HCT116 (cell line): ENCODE results near the gene HOXC4. TPM values are rescaled to one million over a fixed set of nuclear protein-coding genes. Genes with fewer than 3 reads are reported as not detected.
"Not testable (repeated sequence)": the region's sequence is repeated elsewhere in the genome, so short reads cannot be mapped to it uniquely, and the experiment has no call there.

Experiments
- ATAC-seq: fragments of 200-7000 bp; cut with Tn5 transposase; 2 replicates; pipeline ENCODE4 v1.9.1; 2020; ENCODE audit warnings: mild to moderate bottlenecking, moderate library complexity
- BruUV-seq: library from RNA; stranded (reverse); fragments of 400-500 nt; replicated peaks from 2 replicates; lab custom pipeline; 2021; lab: Mats Ljungman, UMichigan
- CTCF ChIA-PET: fragments of 300-600 bp; sonication (Branson Sonifier 250); formaldehyde crosslinking; loops from one replicate; lab custom pipeline; 2021; ENCODE audit warnings: antibody characterized with exemption; lab: Charles Lee
- POLR2A ChIA-PET: fragments of 300-600, 350-600 bp; sonication (Branson Sonifier 250); formaldehyde crosslinking; loops from one replicate; lab custom pipeline; 2021; ENCODE audit warnings: antibody characterized with exemption; lab: Charles Lee
- RAD21 ChIA-PET, 2 experiments: fragments of 300-600 bp; sonication (Branson Sonifier 250); formaldehyde crosslinking; loops; one replicate each; lab custom pipeline; 2023; ENCODE audit warnings: low total read pairs in 2 of 2; ENCODE audit not compliant: uncharacterized antibody in 2 of 2, unreplicated experiment in 2 of 2, low non-redundant PET in 1 of 2; lab: Charles Lee
- DNase-seq: peaks from one replicate; pipeline ENCODE4 v3.0.0-alpha.2; 2010; ENCODE audit warnings: low read depth, low spot score
- H2AFZ ChIP-seq: fragments of 200-600 bp; shearing (Covaris generic), sonication (generic); 2 replicates; pipeline ENCODE4 v1.6.1; 2017; ENCODE audit warnings: low read depth, mixed run types, mixed read lengths, antibody characterized with exemption, low read length; ENCODE audit not compliant: poor library complexity, severe bottlenecking
- H3K27ac ChIP-seq: 2 replicates; pipeline ENCODE4 v1.5.1; 2012; ENCODE audit warnings: low read depth, low read length
- H3K27me3 ChIP-seq: fragments of 200-600 bp; sonication (generic); 2 replicates; pipeline ENCODE4 v1.6.1; 2016; ENCODE audit warnings: mixed run types, low read length, mixed read lengths; ENCODE audit not compliant: insufficient read depth
- H3K36me3 ChIP-seq, 2 experiments: fragments of 200-500 bp in 1 of 2; fragments of 200-600 bp in 1 of 2; sonication (Bioruptor generic) in 1 of 2; sonication (generic) in 1 of 2; 2 replicates each; pipeline versions ENCODE4 v1.5.1 to v1.6.1; 2014 to 2016; ENCODE audit warnings: low read length in 2 of 2, inconsistent platforms in 1 of 2, mixed read lengths in 1 of 2, mixed run types in 1 of 2; ENCODE audit not compliant: insufficient read depth in 2 of 2, control insufficient read depth in 1 of 2
- H3K4me1 ChIP-seq, 2 experiments: fragments of 200-600 bp in 1 of 2; sonication (generic) in 1 of 2; 2 replicates each; pipeline versions ENCODE4 v1.5.1 to v1.6.1; 2012 to 2017; ENCODE audit warnings: low read length in 2 of 2, inconsistent platforms in 1 of 2, mild to moderate bottlenecking in 1 of 2, mixed read lengths in 1 of 2, mixed run types in 1 of 2, moderate library complexity in 1 of 2; ENCODE audit not compliant: insufficient read depth in 2 of 2, control insufficient read depth in 1 of 2
- H3K4me2 ChIP-seq: fragments of 200-600 bp; sonication (generic); 2 replicates; pipeline ENCODE4 v1.6.1; 2017; ENCODE audit warnings: mixed run types, low read length, mixed read lengths
- H3K4me3 ChIP-seq, 2 experiments: fragments of 200-600 bp in 1 of 2; sonication (generic) in 1 of 2; replicated peaks in 1 of 2; 2 replicates each; pipeline ENCODE4 v1.5.1; 2011 to 2016; ENCODE audit warnings: low read length in 2 of 2, control low read depth in 1 of 2, low read depth in 1 of 2, mild to moderate bottlenecking in 1 of 2, mixed read lengths in 1 of 2, mixed run types in 1 of 2
- H3K79me2 ChIP-seq: fragments of 200-600 bp; sonication (generic); 2 replicates; pipeline ENCODE4 v1.6.1; 2017; ENCODE audit warnings: mild to moderate bottlenecking, mixed run types, low read length, moderate library complexity, mixed read lengths; ENCODE audit not compliant: insufficient read depth
- H3K9ac ChIP-seq: fragments of 200-600 bp; sonication (generic); 2 replicates; pipeline ENCODE4 v1.6.1; 2016; ENCODE audit warnings: low read length, mixed read lengths
- H3K9me2 ChIP-seq: fragments of 200-600 bp; sonication (generic), shearing (Covaris generic); 2 replicates; pipeline ENCODE4 v1.6.1; 2017; ENCODE audit warnings: mixed run types, mild to moderate bottlenecking, moderate library complexity; ENCODE audit not compliant: insufficient read depth
- H3K9me3 ChIP-seq, 2 experiments: fragments of 200-500 bp in 1 of 2; fragments of 200-600 bp in 1 of 2; sonication (Bioruptor generic) in 1 of 2; sonication (generic) in 1 of 2; 2 replicates each; pipeline ENCODE4 v1.6.1; 2014 to 2017; ENCODE audit warnings: low read length in 2 of 2, mixed read lengths in 2 of 2, inconsistent platforms in 1 of 2, low read depth in 1 of 2, mild to moderate bottlenecking in 1 of 2, mixed run types in 1 of 2, moderate library complexity in 1 of 2; ENCODE audit not compliant: control insufficient read depth in 1 of 2, insufficient read depth in 1 of 2
- H4K20me1 ChIP-seq: fragments of 200-600 bp; sonication (generic), shearing (Covaris generic); 2 replicates; pipeline ENCODE4 v1.6.1; 2017; ENCODE audit warnings: mixed run types, mild to moderate bottlenecking, moderate library complexity; ENCODE audit not compliant: insufficient read depth
- intact Hi-C: fragments of 100-400 bp; cut with micrococcal nuclease; formaldehyde crosslinking; loops from 2 replicates; pipeline ENCODE4 v1.10.0; 2022
- total RNA-seq: library from RNA; stranded (reverse); gene quantifications from one replicate; pipeline ENCODE4 v1.2.1, GENCODE V29; 2021; ENCODE audit not compliant: unreplicated experiment

The HOXC4 gene
- total RNA-seq, 1 experiment from 2014 or later, result 1.5 TPM

DNA sequence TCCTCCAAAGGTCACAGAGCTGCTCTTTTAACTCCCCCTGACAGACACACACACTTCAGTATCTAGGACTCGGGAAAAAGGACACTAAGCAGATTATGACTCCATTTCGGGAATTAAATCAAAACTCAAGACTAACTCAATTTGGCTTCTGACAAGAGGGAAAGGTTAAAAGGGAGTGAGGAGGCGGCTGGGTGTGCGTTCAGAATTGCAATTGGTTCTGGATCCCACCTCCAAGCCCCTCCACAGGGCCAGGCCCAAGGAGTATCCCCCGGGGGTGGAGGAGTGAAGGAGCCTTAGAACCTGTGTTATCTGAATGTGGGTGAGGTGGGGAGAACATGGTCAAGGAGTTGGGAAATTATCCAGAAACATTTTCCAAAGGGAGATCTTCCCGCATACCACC is 35.8 kb downstream of the HOXC4 start:
- H3K4me3 ChIP-seq, H3K9me2 ChIP-seq, H3K4me2 ChIP-seq, H3K9ac ChIP-seq, H3K27ac ChIP-seq, H3K36me3 ChIP-seq, intact Hi-C loops, H3K27me3 ChIP-seq, BruUV-seq, H4K20me1 ChIP-seq, CTCF ChIA-PET, POLR2A ChIA-PET, H3K4me1 ChIP-seq, DNase-seq, ATAC-seq, H2AFZ ChIP-seq, H3K79me2 ChIP-seq, RAD21 ChIA-PET, H3K9me3 ChIP-seq: not testable (repeated sequence)

DNA sequence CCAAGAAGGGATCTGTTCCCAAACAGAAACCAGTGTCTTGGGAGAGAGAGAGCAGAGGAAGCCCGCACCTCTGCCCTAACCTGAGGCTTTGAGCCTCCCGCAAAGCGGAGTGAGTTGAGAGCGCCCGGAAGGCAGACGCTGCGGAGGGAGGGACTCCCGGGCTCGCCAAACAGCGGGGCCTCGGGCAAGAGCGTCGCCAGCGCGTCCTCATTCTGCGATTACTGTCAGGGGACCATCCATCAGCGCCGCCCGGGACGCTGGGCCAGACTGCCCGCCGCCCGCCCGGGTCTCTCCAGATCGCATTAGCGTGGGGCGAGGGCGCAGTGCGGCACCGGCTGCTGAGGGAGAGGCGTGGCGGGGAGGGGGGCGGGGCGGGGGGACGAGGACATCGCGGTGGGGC is 36.7 kb downstream of the HOXC4 start:
- CTCF ChIA-PET, H3K4me2 ChIP-seq, H2AFZ ChIP-seq, RAD21 ChIA-PET, H3K9ac ChIP-seq, H3K27ac ChIP-seq, H3K36me3 ChIP-seq, DNase-seq, H4K20me1 ChIP-seq, H3K4me1 ChIP-seq, intact Hi-C loops, H3K9me2 ChIP-seq, H3K27me3 ChIP-seq, ATAC-seq, BruUV-seq, H3K9me3 ChIP-seq, H3K4me3 ChIP-seq, H3K79me2 ChIP-seq, POLR2A ChIA-PET: not testable (repeated sequence)

DNA sequence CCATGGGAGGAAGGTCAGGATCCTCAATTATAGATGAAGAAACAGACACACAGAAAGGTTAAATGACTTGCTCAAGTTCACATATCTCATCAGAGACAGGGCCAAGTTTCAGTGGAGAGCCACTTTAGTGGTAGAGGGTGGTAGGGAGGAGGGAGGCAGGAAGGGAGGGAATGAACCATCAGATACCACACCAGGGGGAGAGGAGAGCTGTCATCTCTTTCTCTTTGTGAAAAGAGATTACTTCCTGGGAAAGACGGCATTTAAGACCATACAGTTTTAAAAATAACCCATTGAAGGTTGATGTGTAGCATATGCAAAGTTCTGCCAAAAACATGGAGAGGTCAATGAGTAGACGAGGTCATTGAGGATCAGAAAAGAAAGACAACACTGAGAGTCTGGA is 39.3 kb downstream of the HOXC4 start:
- POLR2A ChIA-PET, H3K9me2 ChIP-seq, H3K4me3 ChIP-seq, H2AFZ ChIP-seq, H3K4me1 ChIP-seq, H3K4me2 ChIP-seq, ATAC-seq, H3K27me3 ChIP-seq, H3K36me3 ChIP-seq, H3K79me2 ChIP-seq, RAD21 ChIA-PET, BruUV-seq, DNase-seq, H3K9me3 ChIP-seq, H4K20me1 ChIP-seq, H3K9ac ChIP-seq, intact Hi-C loops, CTCF ChIA-PET, H3K27ac ChIP-seq: not testable (repeated sequence)

DNA sequence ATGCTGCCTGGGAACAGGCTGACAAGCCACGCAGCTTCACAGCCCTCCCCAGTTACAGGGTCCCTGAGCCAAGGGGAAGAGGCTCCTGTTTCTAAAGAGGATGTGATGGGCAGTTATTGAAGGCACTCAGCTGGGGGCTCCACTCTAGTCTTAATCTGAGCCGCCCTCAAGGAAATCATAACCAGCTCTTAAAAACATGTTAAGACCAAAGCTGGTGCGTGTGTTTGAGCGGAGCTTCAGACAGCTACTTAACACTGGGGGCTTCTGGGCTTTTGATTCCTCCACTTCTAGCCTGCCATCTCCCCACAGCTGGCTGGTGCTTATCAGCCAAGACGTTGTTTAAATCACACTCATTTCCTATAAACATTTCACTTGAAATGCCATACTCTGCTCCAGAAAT is 42.3 kb downstream of the HOXC4 start:
- BruUV-seq, intact Hi-C loops: not testable (repeated sequence)

DNA sequence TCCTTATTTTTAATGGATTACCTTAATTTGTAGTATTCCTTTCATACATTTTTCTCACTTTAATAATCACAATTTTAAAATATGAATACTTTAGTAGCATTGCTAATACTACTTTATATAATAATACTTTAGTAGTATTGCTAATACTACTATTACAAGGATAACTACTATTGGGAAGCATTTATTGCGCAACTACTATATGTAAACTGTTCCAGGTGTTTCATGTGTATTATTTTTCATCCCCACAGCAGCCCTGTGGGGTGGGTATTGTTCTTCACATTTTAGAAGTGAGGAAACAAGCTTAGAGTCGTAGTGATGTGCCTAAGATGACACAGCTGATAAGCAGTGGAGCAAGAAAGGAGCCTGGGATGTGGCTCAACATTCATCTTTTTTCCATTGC is 45.0 kb downstream of the HOXC4 start:
- ATAC-seq, POLR2A ChIA-PET, H3K27ac ChIP-seq, H3K4me2 ChIP-seq, DNase-seq, RAD21 ChIA-PET, H3K4me1 ChIP-seq, H3K9me2 ChIP-seq, H3K4me3 ChIP-seq, CTCF ChIA-PET, H3K9ac ChIP-seq, BruUV-seq, H4K20me1 ChIP-seq, intact Hi-C loops, H2AFZ ChIP-seq, H3K27me3 ChIP-seq, H3K79me2 ChIP-seq, H3K9me3 ChIP-seq, H3K36me3 ChIP-seq: not testable (repeated sequence)

More for the DNA sequence above, 42.3 kb downstream of the HOXC4 start:
- H3K9me2 ChIP-seq, H3K27me3 ChIP-seq, ATAC-seq, H2AFZ ChIP-seq, RAD21 ChIA-PET, H3K9ac ChIP-seq, DNase-seq, H3K79me2 ChIP-seq, H3K4me2 ChIP-seq, CTCF ChIA-PET, H3K36me3 ChIP-seq, H3K4me1 ChIP-seq, H3K27ac ChIP-seq, H3K4me3 ChIP-seq, POLR2A ChIA-PET, H4K20me1 ChIP-seq, H3K9me3 ChIP-seq: not testable (repeated sequence)
